WERI-Rb-1 (cell line): ENCODE measurements around the gene DPP4.
"Not testable (repeated sequence)": the region's sequence is repeated elsewhere in the genome, so short reads cannot be mapped to it uniquely, and the experiment has no call there.

ENCODE experiments used
- DNase-seq: peaks from one replicate; pipeline ENCODE4 v3.0.0-alpha.2; 2020
- H3K27ac ChIP-seq: fragments of 250-450 bp; sonication (Bioruptor Pico); 2 replicates; pipeline ENCODE4 v1.5.1; 2020; ENCODE audit warnings: mild to moderate bottlenecking, moderate library complexity
- H3K27me3 ChIP-seq: fragments of 250-450 bp; sonication (Bioruptor Pico); 2 replicates; pipeline ENCODE4 v1.5.1; 2021; ENCODE audit warnings: mild to moderate bottlenecking, low read depth, moderate library complexity; ENCODE audit not compliant: insufficient read depth, severe bottlenecking
- H3K36me3 ChIP-seq: fragments of 250-450 bp; sonication (Bioruptor Pico); 2 replicates; pipeline ENCODE4 v1.5.1; 2020; ENCODE audit warnings: mild to moderate bottlenecking, moderate library complexity
- H3K4me3 ChIP-seq: 2 replicates; pipeline ENCODE4 v1.5.1; 2011; ENCODE audit warnings: low read depth, mild to moderate bottlenecking, control low read depth, low read length
- H3K9me3 ChIP-seq: fragments of 250-450 bp; sonication (Bioruptor Pico); 2 replicates; pipeline ENCODE4 v1.5.1; 2021; ENCODE audit warnings: mild to moderate bottlenecking, moderate library complexity; ENCODE audit not compliant: severe bottlenecking
- TF ChIP-seq, protein P1 (sequence below): IDR thresholded peaks from 2 replicates; pipeline ENCODE4 v1.5.1; 2011; ENCODE audit warnings: low read depth, mild to moderate bottlenecking, control low read depth, inconsistent platforms, low read length

The DPP4 gene

DNA sequence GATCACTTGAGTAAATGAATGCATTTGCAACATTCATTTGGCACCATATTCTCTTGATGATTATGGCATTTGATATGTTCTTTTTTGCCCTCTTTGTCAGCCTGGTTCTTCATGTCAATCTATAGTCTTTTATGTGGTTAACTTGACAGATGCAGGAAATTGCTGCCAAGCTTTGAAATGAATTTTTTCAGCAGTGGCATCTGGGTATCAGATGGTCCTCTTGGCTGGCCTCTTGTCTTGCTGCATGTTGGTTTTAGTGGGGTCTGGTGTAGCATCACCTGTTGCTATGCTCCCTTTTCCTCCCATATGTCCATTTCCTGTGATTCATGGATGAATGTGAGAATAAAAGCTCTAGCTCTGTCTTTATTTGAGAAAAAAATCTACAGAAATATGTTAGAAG lies 119.9 kb downstream of the DPP4 start:
- Histone ChIP-seq H3K9me3 (no peaks in the 10 kb centered on the region), H3K27ac (no peak overlapping the region), H3K4me3 (no peak overlapping the region), H3K27me3 (no peaks in the 10 kb centered on the region), H3K36me3 (no peaks in the 10 kb centered on the region)
- DNase-seq = no peak
- TF ChIP-seq, protein P1, sequence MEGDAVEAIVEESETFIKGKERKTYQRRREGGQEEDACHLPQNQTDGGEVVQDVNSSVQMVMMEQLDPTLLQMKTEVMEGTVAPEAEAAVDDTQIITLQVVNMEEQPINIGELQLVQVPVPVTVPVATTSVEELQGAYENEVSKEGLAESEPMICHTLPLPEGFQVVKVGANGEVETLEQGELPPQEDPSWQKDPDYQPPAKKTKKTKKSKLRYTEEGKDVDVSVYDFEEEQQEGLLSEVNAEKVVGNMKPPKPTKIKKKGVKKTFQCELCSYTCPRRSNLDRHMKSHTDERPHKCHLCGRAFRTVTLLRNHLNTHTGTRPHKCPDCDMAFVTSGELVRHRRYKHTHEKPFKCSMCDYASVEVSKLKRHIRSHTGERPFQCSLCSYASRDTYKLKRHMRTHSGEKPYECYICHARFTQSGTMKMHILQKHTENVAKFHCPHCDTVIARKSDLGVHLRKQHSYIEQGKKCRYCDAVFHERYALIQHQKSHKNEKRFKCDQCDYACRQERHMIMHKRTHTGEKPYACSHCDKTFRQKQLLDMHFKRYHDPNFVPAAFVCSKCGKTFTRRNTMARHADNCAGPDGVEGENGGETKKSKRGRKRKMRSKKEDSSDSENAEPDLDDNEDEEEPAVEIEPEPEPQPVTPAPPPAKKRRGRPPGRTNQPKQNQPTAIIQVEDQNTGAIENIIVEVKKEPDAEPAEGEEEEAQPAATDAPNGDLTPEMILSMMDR = no peak

DNA sequence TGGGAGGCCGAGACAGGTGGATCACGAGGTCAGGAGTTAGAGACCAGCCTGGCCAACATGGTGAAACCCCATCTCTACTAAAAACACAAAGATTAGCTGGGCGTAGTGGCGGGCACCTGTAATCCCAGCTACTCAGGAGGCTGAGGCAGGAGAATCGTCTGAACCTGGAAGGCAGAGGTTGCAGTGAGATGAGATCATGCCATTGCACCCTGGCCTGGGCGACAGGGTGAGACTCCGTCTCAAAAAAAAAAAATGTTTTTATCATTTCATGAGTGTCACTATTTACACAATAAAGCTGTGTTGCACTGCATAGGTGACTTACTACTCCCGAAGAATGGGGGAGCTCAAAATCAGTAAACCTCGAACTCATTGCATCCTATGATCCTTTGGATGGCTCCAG lies 120.6 kb downstream of the DPP4 start:
- H3K27ac ChIP-seq, DNase-seq: not testable (repeated sequence)

DNA sequence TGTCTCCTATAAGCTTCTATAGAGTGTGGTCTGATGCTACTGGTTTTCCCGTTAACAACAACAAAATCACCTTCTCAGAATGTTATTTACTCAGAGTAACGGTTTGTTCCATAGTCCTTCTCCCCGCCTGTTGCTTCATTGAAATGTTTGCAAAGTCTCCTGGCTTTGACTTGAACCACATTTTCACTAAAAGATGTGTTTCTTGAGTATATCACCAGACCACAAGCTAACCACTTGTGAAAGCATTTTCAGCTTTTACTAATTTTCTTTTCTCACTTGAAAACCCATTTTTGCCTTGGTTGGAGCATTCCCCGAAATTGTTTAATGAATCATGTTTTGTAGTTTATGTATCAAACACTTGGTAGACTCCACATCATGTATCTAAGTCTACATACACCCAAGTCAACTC lies 121.2 kb downstream of the DPP4 start:
- Histone ChIP-seq H3K36me3 (no peaks in the 10 kb centered on the region), H3K27ac (no peak overlapping the region), H3K27me3 (no peaks in the 10 kb centered on the region), H3K4me3 (no peak overlapping the region), H3K9me3 (no peaks in the 10 kb centered on the region)
- no peak for DNase-seq
- TF ChIP-seq, protein P1 = no peak

More for the DNA sequence above, 120.6 kb downstream of the DPP4 start:
- H3K36me3 ChIP-seq, H3K27me3 ChIP-seq, H3K4me3 ChIP-seq, H3K9me3 ChIP-seq: not testable (repeated sequence)

DNA sequence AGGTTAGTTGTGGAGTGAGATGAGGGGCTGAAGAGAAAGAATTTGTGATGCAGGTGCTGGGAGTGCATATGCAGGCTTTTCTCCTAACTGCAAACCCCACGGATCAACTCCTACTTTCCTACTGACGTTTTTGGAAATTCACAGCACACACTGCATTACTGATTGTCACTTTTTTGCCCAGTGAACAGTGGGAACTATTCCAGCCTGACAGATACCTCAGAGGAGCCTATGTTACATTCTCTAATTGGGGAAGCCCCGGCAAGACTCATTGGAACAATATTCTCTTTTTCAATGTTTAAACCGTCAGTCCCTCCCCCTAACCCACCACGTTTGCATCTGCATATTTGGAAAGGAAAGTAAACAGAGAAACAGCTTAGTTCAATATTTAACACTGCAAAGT lies 126.2 kb downstream of the DPP4 start:
- Histone ChIP-seq H3K27ac (no peak overlapping the region), H3K27me3 (no peaks in the 10 kb centered on the region), H3K9me3 (no peaks in the 10 kb centered on the region), H3K4me3 (no peak overlapping the region), H3K36me3 (no peaks in the 10 kb centered on the region)
- TF ChIP-seq, protein P1 = no peak
- DNase-seq = no peak

DNA sequence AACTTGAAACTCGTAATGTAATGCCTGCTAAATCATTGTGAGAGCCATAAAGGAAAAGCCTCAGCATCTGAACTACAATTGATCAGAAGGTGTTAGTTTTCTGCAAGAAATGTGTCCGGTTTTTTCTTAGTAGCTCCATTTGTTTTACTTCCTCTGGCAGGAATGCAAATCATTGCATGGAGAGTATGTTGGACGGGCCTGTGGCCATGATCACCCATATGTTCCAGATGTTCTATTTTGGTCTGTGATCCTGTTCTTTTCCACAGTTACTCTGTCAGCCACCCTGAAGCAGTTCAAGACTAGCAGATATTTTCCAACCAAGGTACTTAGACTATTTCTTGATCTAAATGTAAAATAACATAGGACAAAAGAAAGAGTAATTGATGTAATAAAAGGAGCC lies 126.6 kb downstream of the DPP4 start:
- Histone ChIP-seq H3K27ac (no peak overlapping the region), H3K36me3 (no peaks in the 10 kb centered on the region), H3K27me3 (no peaks in the 10 kb centered on the region), H3K4me3 (no peak overlapping the region), H3K9me3 (no peaks in the 10 kb centered on the region)
- TF ChIP-seq, protein P1 = no peak
- no peak for DNase-seq

DNA sequence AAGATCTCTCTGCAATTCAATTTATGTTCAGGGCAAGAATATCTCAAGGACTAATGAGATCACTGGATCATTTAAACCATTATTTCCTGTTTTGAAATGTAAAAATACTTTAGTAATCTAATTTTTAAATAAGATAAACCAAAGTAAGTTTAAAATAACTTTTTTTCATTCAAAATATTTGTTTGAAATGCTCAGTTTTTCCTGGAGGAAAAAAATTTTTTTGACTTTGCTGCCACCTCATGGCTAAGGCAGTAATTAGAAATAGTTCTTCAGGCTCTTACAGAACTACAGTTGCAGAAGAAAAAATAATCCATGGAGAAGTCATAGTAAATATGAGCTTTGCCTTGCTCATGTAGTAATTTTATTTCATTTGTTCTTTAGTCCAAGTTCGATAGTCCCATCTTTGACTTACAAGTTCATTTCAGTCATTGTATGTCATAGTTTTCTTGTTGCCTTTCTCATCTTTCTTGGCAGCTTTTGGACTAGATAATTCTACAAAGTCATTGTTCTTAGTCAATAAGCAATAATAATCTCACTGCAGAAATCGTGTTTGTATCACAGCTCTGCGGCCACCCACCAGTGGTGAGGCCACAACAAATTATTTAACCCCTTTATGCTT lies 127.4 kb downstream of the DPP4 start:
- Histone ChIP-seq H3K27me3 (no peaks in the 10 kb centered on the region), H3K4me3 (no peak overlapping the region), H3K36me3 (no peaks in the 10 kb centered on the region), H3K27ac (no peak overlapping the region), H3K9me3 (no peaks in the 10 kb centered on the region)
- TF ChIP-seq, protein P1 = no peak
- DNase-seq = no peak
